Lower leg skin (tissue), 4 donors: ENCODE data around the gene SLC16A13. TPM values are rescaled to one million over a fixed set of nuclear protein-coding genes. Genes with fewer than 3 reads are reported as not detected.

Experiments
- DNase-seq, 2 donors: peaks; one replicate each; pipeline ENCODE4 v3.0.0-alpha.2; 2019; ENCODE audit warnings: low spot score in 2 of 2
- H3K4me3 ChIP-seq: fragments of 200-600 bp; sonication (generic); 2 replicates; pipeline ENCODE4 v1.5.1; 2017; ENCODE audit warnings: mild to moderate bottlenecking, low read depth; ENCODE audit not compliant: poor library complexity, severe bottlenecking
- POLR2A ChIP-seq, 2 donors: fragments of 450-650 bp; IDR thresholded peaks; one replicate each; pipeline ENCODE4 v1.6.1; 2016 to 2017; ENCODE audit warnings: antibody characterized with exemption in 2 of 2, mild to moderate bottlenecking in 1 of 2, moderate library complexity in 1 of 2
- WGBS, 2 donors: methylation state at CpG; one replicate each; pipeline ENCODE4 v1.1.5; 2018; 5-methylcytosine and 5-hydroxymethylcytosine counted together
- intact Hi-C: fragments of 100-400 bp; cut with DNase I; formaldehyde crosslinking; loops from one replicate; pipeline ENCODE4 v1.15.0; 2023; ENCODE audit warnings: low total_unique reads
- total RNA-seq, 4 donors: library from RNA; depleted of rRNA; stranded (reverse); fragments of >200 nt; gene quantifications; one replicate each; pipeline ENCODE4 v1.1.0, GENCODE V29; 2016
- TF ChIP-seq, protein P1 (sequence below), 3 donors: fragments of 450-650 bp; IDR thresholded peaks; one replicate each; pipeline ENCODE4 v1.5.1; 2016; ENCODE audit warnings: antibody characterized with exemption in 3 of 3, mild to moderate bottlenecking in 3 of 3, moderate library complexity in 2 of 3

SLC16A13 gene
- total RNA-seq, 4 donors from 2014 or later: 1.0 to 5.2 (median 2.6) TPM

GRCh38 chr17:7058831-7059447 is 23.1 kb downstream of the SLC16A13 start:
- WGBS, 2 donors: 71 to 76% methylated on average over 7 of the region's 7 CpGs
- TF ChIP-seq POLR2A (IDR thresholded peaks at IDR 0.05): no peak
- TF ChIP-seq, protein P1, sequence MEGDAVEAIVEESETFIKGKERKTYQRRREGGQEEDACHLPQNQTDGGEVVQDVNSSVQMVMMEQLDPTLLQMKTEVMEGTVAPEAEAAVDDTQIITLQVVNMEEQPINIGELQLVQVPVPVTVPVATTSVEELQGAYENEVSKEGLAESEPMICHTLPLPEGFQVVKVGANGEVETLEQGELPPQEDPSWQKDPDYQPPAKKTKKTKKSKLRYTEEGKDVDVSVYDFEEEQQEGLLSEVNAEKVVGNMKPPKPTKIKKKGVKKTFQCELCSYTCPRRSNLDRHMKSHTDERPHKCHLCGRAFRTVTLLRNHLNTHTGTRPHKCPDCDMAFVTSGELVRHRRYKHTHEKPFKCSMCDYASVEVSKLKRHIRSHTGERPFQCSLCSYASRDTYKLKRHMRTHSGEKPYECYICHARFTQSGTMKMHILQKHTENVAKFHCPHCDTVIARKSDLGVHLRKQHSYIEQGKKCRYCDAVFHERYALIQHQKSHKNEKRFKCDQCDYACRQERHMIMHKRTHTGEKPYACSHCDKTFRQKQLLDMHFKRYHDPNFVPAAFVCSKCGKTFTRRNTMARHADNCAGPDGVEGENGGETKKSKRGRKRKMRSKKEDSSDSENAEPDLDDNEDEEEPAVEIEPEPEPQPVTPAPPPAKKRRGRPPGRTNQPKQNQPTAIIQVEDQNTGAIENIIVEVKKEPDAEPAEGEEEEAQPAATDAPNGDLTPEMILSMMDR (IDR thresholded peaks at IDR 0.05): no peak
- intact Hi-C loops: loop anchor here (10.0 kb wide), 1 partner anchor 106 kb away; no protein-coding TSS in a partner anchor
- no peak overlapping the region for H3K4me3 ChIP-seq
- DNase-seq: no peak

DNA sequence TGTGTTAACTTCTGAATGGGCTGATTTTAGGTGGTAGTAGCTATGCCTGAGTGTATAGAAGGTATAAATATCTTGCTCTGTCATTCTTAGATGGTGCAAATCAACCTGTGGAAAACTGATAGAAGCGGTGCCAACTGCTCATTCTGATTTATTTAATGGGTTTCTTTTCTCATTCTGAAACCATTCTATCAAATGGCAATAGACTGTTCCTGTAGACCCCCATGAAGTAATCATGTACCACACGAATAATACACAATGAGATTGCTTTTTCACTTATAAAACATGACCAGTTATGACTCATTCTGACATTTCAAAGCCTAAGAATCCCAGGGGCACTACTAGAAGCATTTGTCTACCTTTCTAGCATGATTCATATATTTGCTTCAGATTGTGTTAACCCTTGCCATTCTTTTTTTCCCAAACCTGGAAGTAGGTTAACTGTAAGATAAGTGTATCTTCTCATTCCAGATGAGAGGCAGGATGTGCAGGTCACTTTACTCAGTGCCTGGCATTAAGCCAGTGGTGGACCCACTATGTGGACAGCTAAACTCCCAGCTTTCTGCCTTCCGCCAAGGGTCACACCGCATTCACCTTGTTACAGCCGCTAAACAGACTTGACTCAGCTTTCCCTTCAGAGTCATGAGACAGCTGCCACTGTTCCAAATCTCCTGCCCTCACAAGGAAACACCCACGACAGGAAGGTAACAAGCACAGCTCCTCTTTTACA is 24.5 kb downstream of the SLC16A13 start:
- intact Hi-C loops: no loop called here
- 34 to 42% methylated on average over 6 of the region's 6 CpGs for WGBS, 2 donors
- no peak for TF ChIP-seq POLR2A (IDR thresholded peaks at IDR 0.05)
- TF ChIP-seq, protein P1 (IDR thresholded peaks at IDR 0.05): no peak

DNA sequence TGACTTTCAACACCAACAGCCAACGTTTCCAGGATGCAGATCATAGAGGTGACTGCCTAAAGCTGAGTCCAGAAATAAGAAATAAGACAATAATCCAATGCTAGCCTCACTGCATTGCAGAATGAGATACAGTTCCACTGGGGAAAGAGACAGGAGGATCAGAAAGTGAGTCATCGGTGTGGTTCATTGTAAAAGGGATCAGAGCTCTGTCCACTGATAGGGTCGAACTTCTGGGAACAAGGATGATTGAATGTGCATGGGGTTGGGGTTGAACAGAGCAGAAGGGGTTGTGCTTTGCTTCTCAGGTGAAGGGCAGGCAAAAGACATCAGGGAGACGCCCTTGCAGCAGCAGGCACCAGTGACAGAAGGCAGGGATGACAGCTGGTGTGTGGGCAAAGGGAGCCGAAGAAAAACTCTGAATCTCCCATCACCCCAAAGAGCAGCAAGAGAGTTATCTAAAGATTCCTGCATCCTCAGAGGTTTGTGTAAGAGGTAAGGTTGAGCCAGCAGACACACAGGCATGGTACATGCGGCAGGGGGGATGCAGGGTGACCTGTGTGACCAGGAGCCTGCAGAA is 27.8 kb downstream of the SLC16A13 start:
- no peak for TF ChIP-seq POLR2A (IDR thresholded peaks at IDR 0.05)
- TF ChIP-seq, protein P1 (IDR thresholded peaks at IDR 0.05): no peak
- intact Hi-C loops: no loop called here
- 58 to 64% methylated on average over 6 of the region's 6 CpGs for WGBS, 2 donors
- DNase-seq: no peak
- H3K4me3 ChIP-seq: no peak overlapping the region

More for the DNA sequence above, 24.5 kb downstream of the SLC16A13 start:
- DNase-seq: no peak
- no peak overlapping the region for H3K4me3 ChIP-seq

DNA sequence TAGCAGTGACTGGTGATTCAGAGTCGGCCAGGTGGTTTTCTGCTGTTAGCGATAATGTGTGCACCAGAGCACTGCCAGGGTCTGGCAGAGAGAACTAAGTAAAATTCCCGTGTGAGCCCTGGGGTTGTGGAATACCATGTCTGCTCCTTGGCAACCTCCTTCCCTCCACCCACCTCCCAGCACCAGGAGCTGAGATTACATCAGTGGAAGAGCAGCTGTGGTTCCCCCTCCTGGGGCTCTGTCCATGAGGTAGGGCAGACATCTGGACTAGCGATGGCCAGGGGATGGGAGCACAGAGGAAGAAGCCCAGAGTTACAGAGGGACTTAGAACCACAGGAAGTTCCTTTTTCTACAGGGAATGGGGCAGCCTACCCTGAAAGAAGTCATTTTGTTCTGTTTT is 28.4 kb downstream of the SLC16A13 start:
- TF ChIP-seq, protein P1 (IDR thresholded peaks at IDR 0.05): no peak
- TF ChIP-seq POLR2A (IDR thresholded peaks at IDR 0.05): no peak
- no peak for DNase-seq
- intact Hi-C loops: no loop called here
- WGBS, 2 donors: 30 to 33% methylated on average over 4 of the region's 4 CpGs
- no peak overlapping the region for H3K4me3 ChIP-seq

- no peak for TF ChIP-seq POLR2A (IDR thresholded peaks at IDR 0.05)
- TF ChIP-seq, protein P1 (IDR thresholded peaks at IDR 0.05): no peak
- DNase-seq: no peak
- H3K4me3 ChIP-seq: no peak overlapping the region
- intact Hi-C loops: no loop called here
- 62 to 69% methylated on average over 1 of the region's 1 CpG for WGBS, 2 donors
Measured at GRCh38 chr17:7067198-7067597, 31.4 kb downstream of the SLC16A13 start.
